ENCODE data around the gene SYNE2.

- TF ChIP-seq CTCF (IDR thresholded peaks at IDR 0.05; ENCODE audit: extremely low read depth in 1 of 2, insufficient read depth in 1 of 2, low read depth in 1 of 2, low read length in 2 of 2) (no peak), EZH2 (IDR thresholded peaks at IDR 0.05; ENCODE audit: borderline replicate concordance, low read depth, low read length, severe bottlenecking) (no peak), MYC (IDR thresholded peaks at IDR 0.05; ENCODE audit: low read depth, low read length) (no peak), POLR2AphosphoS5 (IDR thresholded peaks at IDR 0.05; ENCODE audit: insufficient read depth, low read depth, low read length) (peak; percentile 93), GATA2 (IDR thresholded peaks at IDR 0.05; ENCODE audit: insufficient read depth, insufficient read length, low read depth, low read length) (peak; percentile 96)
These were observed 379.5 kb downstream of the SYNE2 start for GRCh38 chr14:64232095-64232838.

Data from endothelial cell of umbilical vein (primary cell).